NCI-H2029 (cell line): ENCODE results near the gene TXNL1.
"Not testable (repeated sequence)": the region's sequence is repeated elsewhere in the genome, so short reads cannot be mapped to it uniquely, and the experiment has no call there.

Experiments used
- DNase-seq: peaks from one replicate; lab custom pipeline; 2025; lab: John Stamatoyannopoulos, UW

TXNL1 gene

GRCh38 chr18:56638232-56639103 is at the start of gene TXNL1:
Gene TXNL1, minus strand, starts transcription at chr18:56638592. Its CDS starts 152 bp downstream, at chr18:56638440.
- peak; percentile 98 for DNase-seq

- no peak for DNase-seq
These were observed 45.9 kb upstream of the TXNL1 start for GRCh38 chr18:56684277-56684676.

GRCh38 chr18:56678836-56679565 is 40.6 kb upstream of the TXNL1 start:
- no peak for DNase-seq

- DNase-seq = no peak
These were observed 38.2 kb upstream of the TXNL1 start for GRCh38 chr18:56676639-56677038.

- no peak for DNase-seq
These were observed 34.6 kb upstream of the TXNL1 start for GRCh38 chr18:56672981-56673380.

- no peak for DNase-seq
These were observed 34.0 kb upstream of the TXNL1 start for GRCh38 chr18:56672391-56672790.

- DNase-seq = no peak
These were observed 24.5 kb upstream of the TXNL1 start for GRCh38 chr18:56662902-56663301.

GRCh38 chr18:56662502-56662901 is 24.1 kb upstream of the TXNL1 start:
- no peak for DNase-seq

- no peak for DNase-seq
These were observed 23.6 kb upstream of the TXNL1 start for GRCh38 chr18:56662063-56662408.

GRCh38 chr18:56661360-56662062 is 23.1 kb upstream of the TXNL1 start:
- DNase-seq = no peak

- DNase-seq = no peak
These were observed 22.3 kb upstream of the TXNL1 start for GRCh38 chr18:56660655-56661054.

GRCh38 chr18:56659111-56659510 is 20.7 kb upstream of the TXNL1 start:
- DNase-seq = no peak

- no peak for DNase-seq
These were observed 19.9 kb upstream of the TXNL1 start for GRCh38 chr18:56658261-56658660.

- not testable (repeated sequence) for DNase-seq
These were observed 15.9 kb upstream of the TXNL1 start for GRCh38 chr18:56654280-56654679.

- no peak for DNase-seq
These were observed 14.4 kb upstream of the TXNL1 start for GRCh38 chr18:56652802-56653201.

- no peak for DNase-seq
These were observed 13.3 kb upstream of the TXNL1 start for GRCh38 chr18:56651771-56652092.

- peak; percentile 94 for DNase-seq
These were observed 12.8 kb upstream of the TXNL1 start, which contains the start of gene WDR7 for GRCh38 chr18:56650944-56651770. Gene WDR7, plus strand, starts transcription at chr18:56651359. Its CDS starts 21,157 bp downstream, at chr18:56672516.

- DNase-seq = no peak
These were observed 11.6 kb upstream of the TXNL1 start for GRCh38 chr18:56649996-56650395.

- DNase-seq = no peak
These were observed 9.8 kb upstream of the TXNL1 start for GRCh38 chr18:56647951-56648893.

- no peak for DNase-seq
These were observed 8.7 kb upstream of the TXNL1 start for GRCh38 chr18:56647071-56647470.
